DOHH2 (cell line): Measurements from ENCODE around the gene TP53BP2.
"Not testable (repeated sequence)": the region's sequence is repeated elsewhere in the genome, so short reads cannot be mapped to it uniquely, and the experiment has no call there.

Experiments used
- H3F3A ChIP-seq: fragments of 200-600 bp; sonication (generic), shearing (Covaris generic); 2 replicates; pipeline ENCODE4 v1.6.0; 2016; ENCODE audit warnings: antibody characterized with exemption, mild to moderate bottlenecking; ENCODE audit not compliant: control insufficient read depth, insufficient read depth
- H3K27ac ChIP-seq: fragments of 200-600 bp; sonication (generic); 2 replicates; pipeline ENCODE4 v1.5.1; 2014; ENCODE audit warnings: low read depth, mild to moderate bottlenecking, low read length, moderate library complexity
- H3K27me3 ChIP-seq: fragments of 200-600 bp; sonication (generic); 2 replicates; pipeline ENCODE4 v1.6.1; 2014; ENCODE audit warnings: mild to moderate bottlenecking, low read length, mixed read lengths; ENCODE audit not compliant: control insufficient read depth
- H3K36me3 ChIP-seq: fragments of 200-600 bp; sonication (generic); 2 replicates; pipeline ENCODE4 v1.6.1; 2014; ENCODE audit warnings: mild to moderate bottlenecking, low read length, moderate library complexity, mixed read lengths; ENCODE audit not compliant: control insufficient read depth
- H3K4me1 ChIP-seq: fragments of 200-600 bp; sonication (generic); 2 replicates; pipeline ENCODE4 v1.6.1; 2014; ENCODE audit warnings: mild to moderate bottlenecking, low read length, mixed read lengths; ENCODE audit not compliant: control insufficient read depth
- H3K4me2 ChIP-seq: fragments of 200-600 bp; sonication (generic); 2 replicates; pipeline ENCODE4 v1.6.0; 2014; ENCODE audit warnings: mild to moderate bottlenecking, low read length, moderate library complexity
- H3K4me3 ChIP-seq: fragments of 200-600 bp; sonication (generic); 2 replicates; pipeline ENCODE4 v1.5.1; 2014; ENCODE audit warnings: mild to moderate bottlenecking, low read length, mixed read lengths
- H3K79me2 ChIP-seq: fragments of 200-600 bp; sonication (generic); 2 replicates; pipeline ENCODE4 v1.6.1; 2014; ENCODE audit warnings: mild to moderate bottlenecking, low read length, mixed read lengths; ENCODE audit not compliant: control insufficient read depth
- H3K9me2 ChIP-seq: fragments of 200-600 bp; sonication (generic); replicated peaks from 2 replicates; pipeline ENCODE4 v1.6.1; 2014; ENCODE audit warnings: mild to moderate bottlenecking, low read length, mixed read lengths; ENCODE audit not compliant: control insufficient read depth
- H3K9me3 ChIP-seq: fragments of 200-600 bp; sonication (generic); 2 replicates; pipeline ENCODE4 v1.6.1; 2014; ENCODE audit warnings: antibody characterized with exemption, low read length, mixed read lengths; ENCODE audit not compliant: control insufficient read depth, insufficient read depth
- H4K20me1 ChIP-seq: fragments of 200-600 bp; sonication (generic); 2 replicates; pipeline ENCODE4 v1.6.0; 2014; ENCODE audit warnings: low read depth, mild to moderate bottlenecking, antibody characterized with exemption, low read length, moderate library complexity; ENCODE audit not compliant: control insufficient read depth, insufficient read depth
- CTCF ChIP-seq: fragments of 200-600 bp; sonication (generic); IDR thresholded peaks from one replicate; pipeline ENCODE4 v1.5.1; 2014; ENCODE audit warnings: antibody characterized with exemption, mild to moderate bottlenecking, low read depth, low read length; ENCODE audit not compliant: poor library complexity, severe bottlenecking
- EZH2phosphoT487 ChIP-seq: fragments of 200-600 bp; sonication (generic); IDR thresholded peaks from 2 replicates; pipeline ENCODE4 v1.6.1; 2017; ENCODE audit warnings: borderline replicate concordance, mild to moderate bottlenecking, antibody characterized with exemption, low read length, moderate library complexity, mixed read lengths

The TP53BP2 gene

GRCh38 chr1:223872308-223872901, 26.7 kb upstream of the TP53BP2 start:
- Histone ChIP-seq H3K79me2 (no peaks in the 10 kb centered on the region), H3K4me1 (no peaks in the 10 kb centered on the region), H3K27ac (no peak overlapping the region), H3K4me2 (no peak overlapping the region), H3K27me3 (no peaks in the 10 kb centered on the region), H3F3A (no peaks in the 10 kb centered on the region; the same call in 1 of the 2 replicates), H4K20me1 (no peaks in the 10 kb centered on the region), H3K36me3 (no peaks in the 10 kb centered on the region), H3K4me3 (no peak overlapping the region), H3K9me2 (no peaks in the 10 kb centered on the region), H3K9me3 (peaks cover 7% of the 10 kb centered on the region)
- TF ChIP-seq CTCF (no peak), EZH2phosphoT487 (no peak)

DNA sequence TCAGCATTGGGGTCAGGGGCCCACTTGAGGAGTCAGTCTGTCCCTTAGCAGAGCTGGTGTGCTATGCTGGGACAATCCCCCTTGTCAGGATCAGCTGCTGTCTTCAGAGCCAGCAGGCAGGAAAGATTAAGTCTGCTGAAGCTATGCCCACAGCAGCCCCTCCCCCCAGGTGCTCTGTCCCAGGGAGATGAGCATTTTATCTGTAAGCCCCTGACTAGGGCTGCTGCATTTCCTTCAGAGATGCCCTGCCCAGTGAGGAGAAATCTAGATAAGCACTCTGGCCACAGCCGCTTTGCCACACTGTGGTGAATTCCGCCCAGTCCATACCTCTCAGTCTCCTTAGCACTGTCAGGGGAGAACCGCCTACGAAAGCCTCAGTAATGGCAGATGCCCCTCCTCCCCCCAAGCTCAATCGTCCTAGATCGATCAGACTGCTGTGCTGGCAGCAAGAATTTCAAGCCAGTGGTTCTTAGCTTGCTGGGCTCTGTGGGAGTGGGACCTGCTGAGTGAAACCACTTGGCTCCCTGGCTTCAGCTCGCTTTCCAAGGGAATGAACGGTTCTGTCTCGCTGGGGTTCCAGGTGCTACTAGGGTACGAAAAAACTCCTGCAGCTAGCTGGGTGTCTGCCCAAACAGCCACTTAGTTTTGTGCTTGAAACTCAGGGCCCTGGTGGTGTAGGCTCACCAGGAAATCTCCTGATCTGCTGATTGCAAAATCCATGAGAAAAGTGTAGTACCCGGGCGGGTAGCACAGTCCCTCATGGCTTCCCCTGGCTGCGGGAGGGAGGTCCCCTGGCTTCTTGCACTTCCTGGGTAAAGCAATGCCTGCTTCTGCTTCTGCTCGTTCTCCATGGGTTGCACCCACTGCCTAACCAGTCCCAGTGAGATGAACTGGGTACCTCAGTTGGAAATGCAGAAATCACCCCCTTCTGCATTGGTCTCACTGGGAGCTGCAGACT, 25.1 kb upstream of the TP53BP2 start:
- no peak overlapping the region for H3K4me3 ChIP-seq
- no peaks in the 10 kb centered on the region for H3K4me1 ChIP-seq
- no peaks in the 10 kb centered on the region for H3K9me2 ChIP-seq
- no peak overlapping the region for H3K27ac ChIP-seq
- TF ChIP-seq EZH2phosphoT487 (no peak), CTCF (no peak)
- H3K4me2 ChIP-seq = no peak overlapping the region
- no peaks in the 10 kb centered on the region for H3K36me3 ChIP-seq
- H3K79me2 ChIP-seq = no peaks in the 10 kb centered on the region
- H3K27me3 ChIP-seq = no peaks in the 10 kb centered on the region
- no peaks in the 10 kb centered on the region for H4K20me1 ChIP-seq
- no peaks in the 10 kb centered on the region for H3K9me3 ChIP-seq
- H3F3A ChIP-seq = no peaks in the 10 kb centered on the region

GRCh38 chr1:223864599-223865368, 19.0 kb upstream of the TP53BP2 start:
- not testable (repeated sequence) for H3K9me3 ChIP-seq, H4K20me1 ChIP-seq, H3K27me3 ChIP-seq, H3K79me2 ChIP-seq, H3F3A ChIP-seq, H3K4me2 ChIP-seq, H3K9me2 ChIP-seq, H3K27ac ChIP-seq, H3K36me3 ChIP-seq, H3K4me3 ChIP-seq, H3K4me1 ChIP-seq

GRCh38 chr1:223864084-223864483, 18.3 kb upstream of the TP53BP2 start:
- H3K27ac ChIP-seq = no peak overlapping the region
- no peaks in the 10 kb centered on the region for H3K4me1 ChIP-seq
- no peak overlapping the region for H3K4me3 ChIP-seq
- peaks cover 9% of the 10 kb centered on the region for H3K27me3 ChIP-seq
- H3K36me3 ChIP-seq = no peaks in the 10 kb centered on the region
- H3K9me3 ChIP-seq = no peaks in the 10 kb centered on the region
- H3K79me2 ChIP-seq = no peaks in the 10 kb centered on the region
- no peaks in the 10 kb centered on the region for H3F3A ChIP-seq
- no peak overlapping the region for H3K4me2 ChIP-seq
- TF ChIP-seq CTCF (no peak), EZH2phosphoT487 (no peak)
- H3K9me2 ChIP-seq = no peaks in the 10 kb centered on the region
- no peaks in the 10 kb centered on the region for H4K20me1 ChIP-seq
